GM12878 (cell line): ENCODE measurements around the gene ABL1.

Experiments
- CEBPB ChIP-seq, 2 experiments: fragments of 150-350 bp in 1 of 2; IDR thresholded peaks; 2 replicates each; pipeline ENCODE4 v1.6.1; 2012 to 2014; ENCODE audit warnings: low read depth in 2 of 2, low read length in 2 of 2, borderline replicate concordance in 1 of 2, inconsistent platforms in 1 of 2
- CTCF ChIP-seq, 3 experiments: IDR thresholded peaks in 2 of 3; conservative IDR thresholded peaks in 1 of 3; 2 replicates each; pipeline ENCODE4 v1.5.1; 2011; ENCODE audit warnings: low read depth in 3 of 3, low read length in 3 of 3, mild to moderate bottlenecking in 3 of 3, control low read depth in 2 of 3, moderate library complexity in 2 of 3, inconsistent platforms in 1 of 3, mixed read lengths in 1 of 3; ENCODE audit not compliant: control insufficient read depth in 2 of 3, insufficient read depth in 1 of 3; ENCODE audit errors: extremely low read depth in 1 of 3
- EZH2 ChIP-seq: IDR thresholded peaks from 2 replicates; pipeline ENCODE4 v1.6.1; 2012; ENCODE audit warnings: low read depth, mild to moderate bottlenecking, control low read depth, inconsistent platforms, low read length, borderline replicate concordance; ENCODE audit not compliant: control insufficient read depth
- JUNB ChIP-seq: IDR thresholded peaks from 2 replicates; pipeline ENCODE4 v1.6.1; 2016; ENCODE audit warnings: antibody characterized with exemption, mild to moderate bottlenecking
- NFXL1 ChIP-seq: fragments of 450-650 bp; IDR thresholded peaks from 2 replicates; pipeline ENCODE4 v1.6.1; 2017; ENCODE audit warnings: antibody characterized with exemption, mild to moderate bottlenecking, borderline replicate concordance
- RFX5 ChIP-seq: IDR thresholded peaks from 2 replicates; pipeline ENCODE4 v1.6.1; 2011; ENCODE audit warnings: low read depth, low read length, improper control_type of control experiment

GRCh38 chr9:130837643-130838042 is 2.6 kb downstream of the ABL1 start:
- TF ChIP-seq RFX5 (no peak), NFXL1 (no peak), CEBPB (IDR thresholded peaks at IDR 0.05; ENCODE audit: borderline replicate concordance in 1 of 2, low read depth in 2 of 2, low read length in 2 of 2) (no peak), CTCF (IDR thresholded peaks at IDR 0.05 in 2 of 3, conservative IDR thresholded peaks at IDR 0.05 in 1 of 3; ENCODE audit: control insufficient read depth in 2 of 3, extremely low read depth in 1 of 3, insufficient read depth in 1 of 3, low read depth in 3 of 3, low read length in 3 of 3) (no peak), JUNB (no peak), EZH2 (no peak)
